Left ventricle myocardium inferior (tissue), 1 donor: ENCODE data around the gene CELF2. TPM values are rescaled to one million over a fixed set of nuclear protein-coding genes. Genes with fewer than 3 reads are reported as not detected.
A peak's percentile ranks its signal among the peaks of the same experiment; 100 is the strongest.

Experiments used
- DNase-seq: peaks from one replicate; pipeline ENCODE4 v3.0.0-alpha.2; 2020
- H3K27ac ChIP-seq: fragments of 200-600 bp; replicated peaks from 2 replicates; pipeline ENCODE4 v1.8.0; 2021
- H3K27me3 ChIP-seq: fragments of 200-600 bp; 2 replicates; pipeline ENCODE4 v1.8.0; 2021; ENCODE audit warnings: low read depth
- H3K36me3 ChIP-seq: fragments of 200-600 bp; 2 replicates; pipeline ENCODE4 v1.8.0; 2021
- H3K4me1 ChIP-seq: fragments of 200-600 bp; 2 replicates; pipeline ENCODE4 v1.8.0; 2021
- H3K4me3 ChIP-seq: fragments of 200-600 bp; 2 replicates; pipeline ENCODE4 v1.8.0; 2021; ENCODE audit warnings: mild to moderate bottlenecking, moderate library complexity
- H3K9me3 ChIP-seq: fragments of 200-600 bp; replicated peaks from 2 replicates; pipeline ENCODE4 v1.8.0; 2021
- CTCF ChIP-seq: fragments of 200-600 bp; IDR thresholded peaks from 2 replicates; pipeline ENCODE4 v1.8.0; 2021; ENCODE audit warnings: antibody characterized with exemption, mild to moderate bottlenecking, borderline replicate concordance
- intact Hi-C: fragments of 100-400 bp; cut with micrococcal nuclease; formaldehyde crosslinking; loops from one replicate; pipeline ENCODE4 v1.11.0; 2022
- total RNA-seq: library from RNA; stranded (reverse); fragmentation: NEBNext Ultra II Directional; extraction: Animal tissue kit (Norgen Biotek cat#: 25700); gene quantifications from one replicate; pipeline ENCODE4 v1.2.1, GENCODE V29; 2021
- donor health status: DM: no; HTN: yes; CAD: no; lungs with severe emphysema.

CELF2 gene
- total RNA-seq, 1 donor from 2014 or later = 74.9 TPM

- no peak for TF ChIP-seq CTCF
- Histone ChIP-seq H3K27me3 (no peaks in the 10 kb centered on the region), H3K36me3 (no peaks in the 10 kb centered on the region), H3K4me3 (no peak overlapping the region), H3K4me1 (peaks cover 23% of the 10 kb centered on the region), H3K27ac (no peak overlapping the region), H3K9me3 (no peaks in the 10 kb centered on the region)
- intact Hi-C loops = no loop called here
- DNase-seq = no peak
Measured at GRCh38 chr10:11009471-11010308, 8.0 kb upstream of the CELF2 start.

GRCh38 chr10:11010582-11010981 is 7.1 kb upstream of the CELF2 start:
- Histone ChIP-seq H3K9me3 (no peaks in the 10 kb centered on the region), H3K27me3 (no peaks in the 10 kb centered on the region), H3K4me1 (peaks cover 32% of the 10 kb centered on the region), H3K36me3 (no peaks in the 10 kb centered on the region), H3K4me3 (no peak overlapping the region), H3K27ac (no peak overlapping the region)
- intact Hi-C loops = no loop called here
- TF ChIP-seq CTCF = no peak
- DNase-seq = no peak

- no peak for DNase-seq
- TF ChIP-seq CTCF = no peak
- Histone ChIP-seq H3K36me3 (no peaks in the 10 kb centered on the region), H3K27ac (no peak overlapping the region), H3K4me3 (no peak overlapping the region), H3K9me3 (no peaks in the 10 kb centered on the region), H3K27me3 (no peaks in the 10 kb centered on the region), H3K4me1 (peaks cover 40% of the 10 kb centered on the region)
- intact Hi-C loops = no loop called here
Measured at GRCh38 chr10:11011436-11011835, 6.2 kb upstream of the CELF2 start.

- no peaks in the 10 kb centered on the region for H3K27me3 ChIP-seq
- H3K4me1 ChIP-seq = peaks cover 46% of the 10 kb centered on the region
- TF ChIP-seq CTCF = no peak
- DNase-seq = no peak
- no peaks in the 10 kb centered on the region for H3K36me3 ChIP-seq
- H3K27ac ChIP-seq = peak overlapping the region; percentile 95
- no peaks in the 10 kb centered on the region for H3K9me3 ChIP-seq
- intact Hi-C loops = no loop called here
- no peak overlapping the region for H3K4me3 ChIP-seq
Measured at GRCh38 chr10:11011984-11012383, 5.7 kb upstream of the CELF2 start.

- Histone ChIP-seq H3K4me3 (peak overlapping the region; percentile 2), H3K27me3 (no peaks in the 10 kb centered on the region), H3K4me1 (peaks cover 51% of the 10 kb centered on the region), H3K9me3 (no peaks in the 10 kb centered on the region), H3K36me3 (no peaks in the 10 kb centered on the region), H3K27ac (peak overlapping the region; percentile 95)
- no peak for DNase-seq
- no peak for TF ChIP-seq CTCF
- intact Hi-C loops = no loop called here
Measured at GRCh38 chr10:11012421-11013295, 5.0 kb upstream of the CELF2 start.
